OCI-LY1 (cell line): Measurements from ENCODE around the gene PAX8.

Experiments
- CTCF ChIP-seq: fragments of 200-600 bp; sonication (generic), shearing (Covaris generic); IDR thresholded peaks from 2 replicates; pipeline ENCODE4 v1.5.1; 2017; ENCODE audit warnings: mild to moderate bottlenecking, antibody characterized with exemption, low read length, moderate library complexity, mixed read lengths
- EZH2 ChIP-seq: fragments of 200-600 bp; sonication (generic), shearing (Covaris generic); IDR thresholded peaks from 2 replicates; pipeline ENCODE4 v1.8.0; 2017; ENCODE audit warnings: borderline replicate concordance, mixed run types, mild to moderate bottlenecking, antibody characterized with exemption, low read length, moderate library complexity, mixed read lengths

- peak; percentile 17; the same call in 1 of the 2 replicates for TF ChIP-seq CTCF
- TF ChIP-seq EZH2 = no peak
Observed at GRCh38 chr2:113173542-113174375, 105.0 kb downstream of the PAX8 start, which contains the start of gene PSD4.
